H1 (cell line): Measurements from ENCODE around the gene DECR2. TPM values are rescaled to one million over a fixed set of nuclear protein-coding genes. Genes with fewer than 3 reads are reported as not detected.

Experiments
- BCL11A ChIP-seq, 2 experiments: IDR thresholded peaks; one replicate each; pipeline ENCODE4 v1.6.1; 2011; ENCODE audit warnings: low read depth in 2 of 2, low read length in 2 of 2, mild to moderate bottlenecking in 2 of 2
- CTBP2 ChIP-seq: IDR thresholded peaks from 2 replicates; pipeline ENCODE4 v1.7.0; 2011; ENCODE audit warnings: borderline replicate concordance, mild to moderate bottlenecking, moderate library complexity, mixed read lengths, low read length; ENCODE audit not compliant: insufficient read depth, insufficient read length
- KDM1A ChIP-seq: fragments of 200-600, 300-600 bp; sonication (generic); IDR thresholded peaks from 2 replicates; pipeline ENCODE4 v1.7.1; 2016; ENCODE audit warnings: mild to moderate bottlenecking, low read length, borderline replicate concordance
- POLR2A ChIP-seq, 2 experiments: IDR thresholded peaks; 1 replicate in 1 of 2; 2 replicates in 1 of 2; pipeline ENCODE4 v1.6.1; 2011; ENCODE audit warnings: low read depth in 2 of 2, low read length in 2 of 2, mild to moderate bottlenecking in 2 of 2; ENCODE audit errors: control extremely low read depth in 1 of 2
- SIRT6 ChIP-seq: IDR thresholded peaks from one replicate; pipeline ENCODE4 v1.7.1; 2012; ENCODE audit warnings: low read length, inconsistent platforms
- TBP ChIP-seq: IDR thresholded peaks from 2 replicates; pipeline ENCODE4 v1.6.1; 2011; ENCODE audit warnings: low read depth, low read length, improper control_type of control experiment
- ZNF274 ChIP-seq: IDR thresholded peaks from 2 replicates; pipeline ENCODE4 v1.7.0; 2012; ENCODE audit warnings: low read length, borderline replicate concordance; ENCODE audit errors: extremely low read depth
- polyA plus RNA-seq, 7 experiments: library from polyadenylated mRNA; depleted of rRNA in 3 of 7; stranded (reverse) in 5 of 7; unstranded in 2 of 7; fragments of >200 nt in 5 of 7; fragments of 200-250 nt in 2 of 7; gene quantifications; 1 replicate in 5 of 7; 2 replicates in 1 of 7; 4 replicates in 1 of 7; pipeline versions ENCODE4 v1.2.1 to v1.2.3, GENCODE V29; 2011 to 2013; ENCODE audit warnings: missing spikeins in 2 of 7, mixed read lengths in 2 of 7
- total RNA-seq: library from RNA; stranded (reverse); fragmentation: NEBNext Ultra II Directional; extraction: Animal tissue kit (Norgen Biotek cat#: 25700); gene quantifications from 2 replicates; pipeline ENCODE4 v1.2.1, GENCODE V29; 2021

Gene DECR2
- total and polyA plus RNA-seq, 2 of the 8 experiments (the other 6 are each of a cell fraction or from before 2014, with no cell fraction given) = 28.2 to 39.9 TPM

GRCh38 chr16:396199-396598 lies 5.5 kb upstream of the DECR2 start (continued):
- TF ChIP-seq BCL11A (IDR thresholded peaks at IDR 0.05; ENCODE audit: low read depth in 2 of 2, low read length in 2 of 2) (no peak), CTBP2 (no peak), KDM1A (no peak), TBP (no peak), ZNF274 (no peak), POLR2A (IDR thresholded peaks at IDR 0.05; ENCODE audit: control extremely low read depth in 1 of 2, low read depth in 2 of 2, low read length in 2 of 2) (no peak), SIRT6 (no peak)
- TF ChIP-seq, all 59 proteins: peak for 0
